Measurements from ENCODE around the gene RABL6.

Gene RABL6

GRCh38 chr9:136860933-136861873 lies 53.5 kb downstream of the RABL6 start:
- FAIRE-seq (no peak), DNase-seq (ENCODE audit: insufficient read length, low spot score) (no peak)
- no peak for TF ChIP-seq CTCF (IDR thresholded peaks at IDR 0.05; ENCODE audit: insufficient read depth, missing control alignments)

GRCh38 chr9:136861874-136862457 lies 54.2 kb downstream of the RABL6 start:
- FAIRE-seq = no peak

GRCh38 chr9:136862849-136863622 lies 55.3 kb downstream of the RABL6 start:
- FAIRE-seq (no peak), DNase-seq (ENCODE audit: insufficient read length, low spot score) (no peak)
- TF ChIP-seq CTCF (IDR thresholded peaks at IDR 0.05; ENCODE audit: insufficient read depth, missing control alignments) = no peak

More at GRCh38 chr9:136861874-136862457, 54.2 kb downstream of the RABL6 start:
- no peak for TF ChIP-seq CTCF (IDR thresholded peaks at IDR 0.05; ENCODE audit: insufficient read depth, missing control alignments)
- DNase-seq (ENCODE audit: insufficient read length, low spot score) = no peak

- TF ChIP-seq CTCF (IDR thresholded peaks at IDR 0.05; ENCODE audit: insufficient read depth, missing control alignments) = no peak
- no peak for FAIRE-seq
- DNase-seq (ENCODE audit: insufficient read length, low spot score) = no peak
Observed at GRCh38 chr9:136863623-136864273, 56.0 kb downstream of the RABL6 start.

GRCh38 chr9:136865041-136865767 lies 57.5 kb downstream of the RABL6 start:
- FAIRE-seq = no peak

More at GRCh38 chr9:136865041-136865767, 57.5 kb downstream of the RABL6 start:
- no peak for TF ChIP-seq CTCF (IDR thresholded peaks at IDR 0.05; ENCODE audit: insufficient read depth, missing control alignments)
- no peak for DNase-seq (ENCODE audit: insufficient read length, low spot score)

Data from D721Med (cell line).